GM19468 (cell line): ENCODE data around the gene AKAP13.

Experiments used
- ATAC-seq: cut with Tn5 transposase; IDR thresholded peaks from one replicate; pipeline ENCODE4 v1.9.1; 2021; ENCODE audit warnings: mild to moderate bottlenecking, moderate library complexity, moderate number of reproducible peaks; ENCODE audit not compliant: unreplicated experiment; ENCODE audit errors: extremely low read depth

The AKAP13 gene

GRCh38 chr15:85383470-85384148, 3.2 kb downstream of the AKAP13 start:
- no peak for ATAC-seq

GRCh38 chr15:85386261-85386660, 5.9 kb downstream of the AKAP13 start:
- no peak for ATAC-seq

- no peak for ATAC-seq
Measured at GRCh38 chr15:85388566-85389305, 8.3 kb downstream of the AKAP13 start.

- ATAC-seq = no peak
Measured at GRCh38 chr15:85389306-85389650, 8.9 kb downstream of the AKAP13 start.

GRCh38 chr15:85389772-85390171, 9.4 kb downstream of the AKAP13 start:
- ATAC-seq = no peak

GRCh38 chr15:85393210-85393609, 12.8 kb downstream of the AKAP13 start:
- no peak for ATAC-seq

- ATAC-seq = no peak
Measured at GRCh38 chr15:85394554-85395333, 14.3 kb downstream of the AKAP13 start.

- no peak for ATAC-seq
Measured at GRCh38 chr15:85396554-85396953, 16.2 kb downstream of the AKAP13 start.

- no peak for ATAC-seq
Measured at GRCh38 chr15:85397151-85397550, 16.7 kb downstream of the AKAP13 start.

GRCh38 chr15:85397926-85398325, 17.5 kb downstream of the AKAP13 start:
- ATAC-seq = no peak

- no peak for ATAC-seq
Measured at GRCh38 chr15:85398822-85399221, 18.4 kb downstream of the AKAP13 start.

GRCh38 chr15:85399627-85400026, 19.2 kb downstream of the AKAP13 start:
- no peak for ATAC-seq

- no peak for ATAC-seq
Measured at GRCh38 chr15:85400606-85401005, 20.2 kb downstream of the AKAP13 start.

- ATAC-seq = no peak
Measured at GRCh38 chr15:85401108-85401774, 20.8 kb downstream of the AKAP13 start.

GRCh38 chr15:85402195-85402881, 21.9 kb downstream of the AKAP13 start:
- no peak for ATAC-seq

- ATAC-seq = no peak
Measured at GRCh38 chr15:85403745-85404144, 23.3 kb downstream of the AKAP13 start.

GRCh38 chr15:85404176-85404917, 23.9 kb downstream of the AKAP13 start:
- ATAC-seq = no peak

- ATAC-seq = no peak
Measured at GRCh38 chr15:85404918-85405866, 24.8 kb downstream of the AKAP13 start.
